ENCODE data around the gene ZNF362. TPM values are rescaled to one million over a fixed set of nuclear protein-coding genes. Genes with fewer than 3 reads are reported as not detected.

Gene ZNF362
- total RNA-seq, 2 donors from 2014 or later: 45.0 to 52.0 TPM

DNA sequence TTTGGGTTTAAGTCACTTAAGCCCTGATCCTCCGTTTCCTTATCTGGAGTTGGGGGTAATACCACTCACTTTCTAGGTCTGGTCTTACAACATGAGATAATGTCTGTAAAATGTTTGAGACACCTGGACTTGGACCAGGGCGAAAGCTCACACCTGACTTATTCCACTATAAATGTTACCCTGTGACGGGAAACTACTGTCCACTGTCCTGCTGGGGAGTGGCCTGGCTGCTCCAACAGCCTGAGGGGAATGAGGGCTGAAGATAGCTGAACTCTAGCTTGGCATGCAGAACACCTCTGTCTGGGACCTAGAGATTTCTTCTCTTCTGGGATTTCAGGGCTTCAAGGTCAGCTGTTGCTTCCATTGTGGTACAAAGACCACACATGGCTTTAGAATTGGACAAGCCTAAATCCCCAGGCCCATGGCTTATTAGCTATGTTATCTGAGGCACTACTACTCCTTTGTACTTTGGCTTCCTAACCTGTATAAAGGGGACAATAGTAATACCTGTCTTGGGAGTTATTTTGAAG is 74.1 kb downstream of the ZNF362 start:
- peaks cover 8 to 22% of the 10 kb centered on the region in 2 donors for H3K36me3 ChIP-seq
- TF ChIP-seq, protein P1, sequence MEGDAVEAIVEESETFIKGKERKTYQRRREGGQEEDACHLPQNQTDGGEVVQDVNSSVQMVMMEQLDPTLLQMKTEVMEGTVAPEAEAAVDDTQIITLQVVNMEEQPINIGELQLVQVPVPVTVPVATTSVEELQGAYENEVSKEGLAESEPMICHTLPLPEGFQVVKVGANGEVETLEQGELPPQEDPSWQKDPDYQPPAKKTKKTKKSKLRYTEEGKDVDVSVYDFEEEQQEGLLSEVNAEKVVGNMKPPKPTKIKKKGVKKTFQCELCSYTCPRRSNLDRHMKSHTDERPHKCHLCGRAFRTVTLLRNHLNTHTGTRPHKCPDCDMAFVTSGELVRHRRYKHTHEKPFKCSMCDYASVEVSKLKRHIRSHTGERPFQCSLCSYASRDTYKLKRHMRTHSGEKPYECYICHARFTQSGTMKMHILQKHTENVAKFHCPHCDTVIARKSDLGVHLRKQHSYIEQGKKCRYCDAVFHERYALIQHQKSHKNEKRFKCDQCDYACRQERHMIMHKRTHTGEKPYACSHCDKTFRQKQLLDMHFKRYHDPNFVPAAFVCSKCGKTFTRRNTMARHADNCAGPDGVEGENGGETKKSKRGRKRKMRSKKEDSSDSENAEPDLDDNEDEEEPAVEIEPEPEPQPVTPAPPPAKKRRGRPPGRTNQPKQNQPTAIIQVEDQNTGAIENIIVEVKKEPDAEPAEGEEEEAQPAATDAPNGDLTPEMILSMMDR (IDR thresholded peaks at IDR 0.05): no peak
- TF ChIP-seq POLR2A (IDR thresholded peaks at IDR 0.05) (no peak), POLR2AphosphoS5 (IDR thresholded peaks at IDR 0.05) (no peak)
- no peak overlapping the region for H3K27ac ChIP-seq
- H3K4me3 ChIP-seq: no peak overlapping the region
- H3K9me3 ChIP-seq: no peaks in the 10 kb centered on the region
- intact Hi-C loops (cut with DNase I): loop anchor here (5.0 kb wide), 1 partner anchor 73 kb away; the partner anchor contains the start of gene ZNF362
- no peaks in the 10 kb centered on the region for H3K27me3 ChIP-seq (replicated peaks; ENCODE audit: insufficient read depth)
- WGBS: 87% methylated on average over 3 of the region's 3 CpGs
- no peak for DNase-seq (ENCODE audit: low spot score)
- no peaks in the 10 kb centered on the region for H3K4me1 ChIP-seq (replicated peaks)

DNA sequence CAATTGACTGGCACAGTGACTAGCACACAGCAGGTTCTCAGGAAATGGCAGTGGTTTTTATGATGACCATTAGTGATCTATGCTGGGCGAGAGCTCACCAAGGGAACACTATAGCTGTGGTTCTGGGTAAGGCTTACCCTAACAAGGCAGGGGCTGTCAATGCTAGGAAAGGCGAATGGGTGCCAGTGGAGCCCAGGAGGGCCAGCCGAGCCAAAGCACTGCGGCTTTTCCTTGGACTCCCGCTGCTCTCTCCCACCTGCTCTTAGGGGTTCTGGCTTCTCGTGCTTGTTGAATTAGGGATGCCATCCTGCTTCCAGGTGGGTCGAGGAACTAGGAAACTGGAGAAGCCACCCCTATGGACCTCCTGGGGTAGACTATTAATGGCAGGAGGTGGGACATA is 74.6 kb downstream of the ZNF362 start:
- intact Hi-C loops (cut with DNase I): loop anchor here (5.0 kb wide), 1 partner anchor 74 kb away; the partner anchor contains the start of gene ZNF362
- TF ChIP-seq POLR2A (IDR thresholded peaks at IDR 0.05) (no peak), POLR2AphosphoS5 (IDR thresholded peaks at IDR 0.05) (no peak)
- TF ChIP-seq, protein P1 (IDR thresholded peaks at IDR 0.05): no peak
- Histone ChIP-seq H3K9me3 (no peaks in the 10 kb centered on the region), H3K27ac (no peak overlapping the region), H3K27me3 (replicated peaks; ENCODE audit: insufficient read depth) (no peaks in the 10 kb centered on the region), H3K36me3 (peaks cover 5 to 17% of the 10 kb centered on the region in 2 donors), H3K4me1 (replicated peaks) (no peaks in the 10 kb centered on the region), H3K4me3 (no peak overlapping the region)
- no peak for DNase-seq (ENCODE audit: low spot score)
- WGBS: 94% methylated on average over 7 of the region's 7 CpGs

DNA sequence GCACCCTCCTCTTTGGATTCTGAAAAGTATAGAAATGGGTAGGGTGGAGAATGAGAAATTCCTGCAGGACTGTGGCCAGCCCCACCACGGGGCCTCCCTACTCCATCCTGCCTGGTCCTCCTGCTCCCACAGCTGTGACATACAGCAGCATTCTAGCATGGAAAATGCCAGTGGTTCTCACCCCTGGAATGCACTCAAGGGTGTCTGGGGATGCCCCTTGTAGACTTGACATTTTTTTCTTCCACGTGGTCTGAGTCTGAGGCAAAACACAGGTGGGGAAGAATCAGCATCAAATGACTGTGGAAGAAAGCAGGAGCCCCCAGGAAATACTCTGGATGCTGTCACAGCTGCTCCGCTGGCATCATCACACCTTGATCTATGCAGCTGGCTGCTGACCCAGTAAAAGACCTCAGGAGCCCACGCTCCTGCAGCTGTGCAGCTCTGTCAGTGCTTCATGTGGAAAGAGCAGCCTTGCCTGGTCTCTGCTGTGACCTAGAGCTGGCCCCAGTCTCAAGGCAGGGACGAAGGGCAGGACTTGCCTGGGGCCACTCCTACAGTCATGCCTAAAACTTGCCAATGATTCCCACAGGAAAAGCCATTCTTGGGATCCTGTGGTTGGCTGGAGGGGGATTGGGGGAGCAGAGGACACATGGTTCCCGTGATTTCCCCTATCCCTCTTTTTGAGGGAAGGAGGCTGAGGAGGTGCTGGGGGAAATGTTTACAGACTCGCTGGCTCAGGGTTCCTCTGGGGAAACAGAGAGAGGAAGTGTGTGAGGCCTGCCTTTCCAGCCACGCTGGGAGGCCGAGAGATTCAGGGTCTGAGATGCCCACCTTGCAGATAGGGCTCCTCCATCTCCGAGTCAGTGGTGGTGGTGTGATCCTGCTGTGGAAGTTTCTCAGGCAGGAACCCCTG is 75.4 kb downstream of the ZNF362 start:
- H3K36me3 ChIP-seq: peaks cover 5 to 11% of the 10 kb centered on the region in 2 donors
- no peak for DNase-seq (ENCODE audit: low spot score)
- TF ChIP-seq POLR2AphosphoS5 (IDR thresholded peaks at IDR 0.05) (no peak), POLR2A (IDR thresholded peaks at IDR 0.05) (no peak)
- TF ChIP-seq, protein P1 (IDR thresholded peaks at IDR 0.05): no peak
- H3K4me3 ChIP-seq: no peak overlapping the region
- H3K27ac ChIP-seq: peak overlapping the region; percentile 50 to 57
- H3K27me3 ChIP-seq (replicated peaks; ENCODE audit: insufficient read depth): no peaks in the 10 kb centered on the region
- no peaks in the 10 kb centered on the region for H3K9me3 ChIP-seq
- WGBS: 74% methylated on average over 9 of the region's 10 CpGs
- no peaks in the 10 kb centered on the region for H3K4me1 ChIP-seq (replicated peaks)
- intact Hi-C loops (cut with DNase I): loop anchor here (5.0 kb wide), 1 partner anchor 74 kb away; the partner anchor contains the start of gene ZNF362

DNA sequence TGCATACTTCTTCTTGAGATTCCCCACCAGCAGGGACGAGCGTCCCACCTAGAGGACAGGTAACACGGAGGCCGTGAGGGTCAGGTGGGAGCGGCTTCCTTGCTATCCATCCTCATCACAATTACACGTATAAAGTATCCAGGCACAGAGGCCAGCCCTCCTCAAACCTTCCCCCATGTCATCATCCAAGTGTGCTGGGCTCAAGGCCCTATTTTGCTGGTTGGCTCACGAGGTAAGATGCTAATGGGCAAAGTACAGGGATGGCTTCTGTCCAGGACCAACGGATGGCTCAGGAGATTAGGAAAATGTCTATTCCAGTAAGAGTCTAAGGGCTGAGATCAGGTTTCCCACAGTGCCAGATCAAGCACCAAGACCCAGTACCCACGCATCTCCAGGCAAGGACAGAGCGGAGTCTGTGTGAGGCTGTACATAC is 76.1 kb downstream of the ZNF362 start:
- no peak for DNase-seq (ENCODE audit: low spot score)
- peak overlapping the region; percentile 50 to 57 for H3K27ac ChIP-seq
- intact Hi-C loops (cut with DNase I): loop anchor here (5.0 kb wide), 1 partner anchor 75 kb away; the partner anchor contains the start of gene ZNF362

More for the DNA sequence above, 76.1 kb downstream of the ZNF362 start:
- Histone ChIP-seq H3K36me3 (peaks cover 5 to 11% of the 10 kb centered on the region in 2 donors), H3K4me3 (no peak overlapping the region), H3K27me3 (replicated peaks; ENCODE audit: insufficient read depth) (no peaks in the 10 kb centered on the region), H3K4me1 (replicated peaks) (no peaks in the 10 kb centered on the region), H3K9me3 (no peaks in the 10 kb centered on the region)
- no peak for TF ChIP-seq POLR2A (IDR thresholded peaks at IDR 0.05)
- no peak for TF ChIP-seq POLR2AphosphoS5 (IDR thresholded peaks at IDR 0.05)
- TF ChIP-seq, protein P1 (IDR thresholded peaks at IDR 0.05): no peak
- 65% methylated on average over 10 of the region's 10 CpGs for WGBS
